SK-N-SH treated with all-trans-retinoic acid at 6 μM for 48 hours (cell line): ENCODE data around the gene TGIF2.

ENCODE experiments used
- ATAC-seq: fragments of 200-7000 bp; cut with Tn5 transposase; 3 replicates; pipeline ENCODE4 v1.9.1; 2020; ENCODE audit warnings: mild to moderate bottlenecking, moderate library complexity
- ARNTL ChIP-seq: fragments of 450-650 bp; formaldehyde crosslinking; IDR thresholded peaks from 2 replicates; pipeline ENCODE4 v1.5.0; 2020; ENCODE audit warnings: low read depth, mild to moderate bottlenecking, moderate library complexity, borderline replicate concordance
- BACH2 ChIP-seq: fragments of 250-450 bp; sonication (Bioruptor Pico); IDR thresholded peaks from 2 replicates; pipeline ENCODE4 v1.9.0; 2021; ENCODE audit warnings: mild to moderate bottlenecking, borderline replicate concordance
- CREB5 ChIP-seq: fragments of 250-450 bp; sonication (Bioruptor Pico); IDR thresholded peaks from 2 replicates; pipeline ENCODE4 v1.5.1; 2020; ENCODE audit warnings: low read depth, mild to moderate bottlenecking, moderate library complexity
- CSDC2 ChIP-seq: fragments of 250-450 bp; sonication (Bioruptor Pico); IDR thresholded peaks from 2 replicates; pipeline ENCODE4 v1.5.0; 2020; ENCODE audit warnings: mild to moderate bottlenecking, moderate library complexity
- CSRNP3 ChIP-seq: fragments of 250-450 bp; sonication (Bioruptor Pico); IDR thresholded peaks from 2 replicates; pipeline ENCODE4 v1.5.1; 2021; ENCODE audit warnings: mild to moderate bottlenecking, moderate library complexity
- ESRRG ChIP-seq: fragments of 250-450 bp; sonication (Bioruptor Pico); IDR thresholded peaks from 2 replicates; pipeline ENCODE4 v1.6.1; 2021; ENCODE audit warnings: mild to moderate bottlenecking
- GLIS3 ChIP-seq: fragments of 250-450 bp; sonication (Bioruptor Pico); IDR thresholded peaks from 2 replicates; pipeline ENCODE4 v1.5.0; 2020; ENCODE audit warnings: mild to moderate bottlenecking, moderate library complexity
- ISL1 ChIP-seq: fragments of 250-450 bp; sonication (Bioruptor Pico); IDR thresholded peaks from 2 replicates; pipeline ENCODE4 v2.1.2; 2022; ENCODE audit warnings: mild to moderate bottlenecking, moderate library complexity
- OSR1 ChIP-seq: fragments of 250-450 bp; sonication (Bioruptor Pico); IDR thresholded peaks from 2 replicates; pipeline ENCODE4 v1.8.0; 2022; ENCODE audit warnings: moderate library complexity, mild to moderate bottlenecking, inconsistent platforms
- PATZ1 ChIP-seq: fragments of 250-450 bp; sonication (Bioruptor Pico); IDR thresholded peaks from 2 replicates; pipeline ENCODE4 v1.8.0; 2020; ENCODE audit warnings: mild to moderate bottlenecking, moderate library complexity, borderline replicate concordance
- POU6F1 ChIP-seq: fragments of 250-450 bp; sonication (Bioruptor Pico); IDR thresholded peaks from 2 replicates; pipeline ENCODE4 v1.8.0; 2021; ENCODE audit warnings: low read depth, mild to moderate bottlenecking, moderate library complexity, borderline replicate concordance
- PPARA ChIP-seq: fragments of 250-450 bp; sonication (Bioruptor Pico); IDR thresholded peaks from 2 replicates; pipeline ENCODE4 v1.5.0; 2020; ENCODE audit warnings: mild to moderate bottlenecking, borderline replicate concordance
- SNAI2 ChIP-seq: fragments of 250-450 bp; sonication (Bioruptor Pico); IDR thresholded peaks from 2 replicates; pipeline ENCODE4 v1.5.0; 2020; ENCODE audit warnings: mild to moderate bottlenecking, moderate library complexity
- TCF4 ChIP-seq: fragments of 250-450 bp; sonication (Bioruptor Pico); IDR thresholded peaks from 2 replicates; pipeline ENCODE4 v1.8.0; 2021; ENCODE audit warnings: mild to moderate bottlenecking, moderate library complexity, borderline replicate concordance
- TOX ChIP-seq: fragments of 250-450 bp; sonication (Bioruptor Pico); IDR thresholded peaks from 2 replicates; pipeline ENCODE4 v1.8.0; 2021; ENCODE audit warnings: mild to moderate bottlenecking, moderate library complexity, borderline replicate concordance
- TSHZ2 ChIP-seq: fragments of 250-450 bp; sonication (Bioruptor Pico); IDR thresholded peaks from 2 replicates; pipeline ENCODE4 v1.5.0; 2020; ENCODE audit warnings: mild to moderate bottlenecking, moderate library complexity
- ZC3H10 ChIP-seq: fragments of 250-450 bp; sonication (Bioruptor Pico); IDR thresholded peaks from 2 replicates; pipeline ENCODE4 v1.5.1; 2021; ENCODE audit warnings: mild to moderate bottlenecking, moderate library complexity
- ZFP3 ChIP-seq: fragments of 250-450 bp; sonication (Bioruptor Pico); IDR thresholded peaks from 2 replicates; pipeline ENCODE4 v1.5.0; 2020; ENCODE audit warnings: mild to moderate bottlenecking, moderate library complexity
- ZFP30 ChIP-seq: fragments of 450-650 bp; formaldehyde crosslinking; IDR thresholded peaks from 2 replicates; pipeline ENCODE4 v1.5.0; 2022; ENCODE audit warnings: mild to moderate bottlenecking, moderate library complexity
- ZNF70 ChIP-seq: fragments of 450-650 bp; formaldehyde crosslinking; IDR thresholded peaks from 2 replicates; pipeline ENCODE4 v1.5.0; 2020; ENCODE audit warnings: mild to moderate bottlenecking, moderate library complexity
- ZNF8 ChIP-seq: fragments of 450-650 bp; formaldehyde crosslinking; IDR thresholded peaks from 2 replicates; pipeline ENCODE4 v1.5.0; 2020; ENCODE audit warnings: mild to moderate bottlenecking, moderate library complexity

TGIF2 gene

GRCh38 chr20:36569847-36570429 lies 3.5 kb upstream of the TGIF2 start:
- no peak for TF ChIP-seq ZNF70 (CRISPR knock-in tag)
- TF ChIP-seq OSR1, result no peak
- TF ChIP-seq, all 23 proteins: peak for 0
- ATAC-seq, result peak; percentile 73

- ATAC-seq, result no peak
- TF ChIP-seq ZFP30 (no peak), BACH2 (CRISPR knock-in tag) (no peak), PPARA (no peak), CSDC2 (CRISPR knock-in tag) (no peak), POU6F1 (CRISPR knock-in tag) (no peak), ZC3H10 (CRISPR knock-in tag) (no peak), ZNF70 (CRISPR knock-in tag) (no peak), TSHZ2 (CRISPR knock-in tag) (no peak), GLIS3 (CRISPR knock-in tag) (no peak), TCF4 (CRISPR knock-in tag) (no peak), SNAI2 (CRISPR knock-in tag) (no peak), ESRRG (no peak), ARNTL (CRISPR knock-in tag) (no peak), TOX (CRISPR knock-in tag) (no peak), CSRNP3 (CRISPR knock-in tag) (no peak), ZNF8 (CRISPR knock-in tag) (no peak), PATZ1 (CRISPR knock-in tag) (no peak), ISL1 (CRISPR knock-in tag) (no peak), ZFP3 (CRISPR knock-in tag) (no peak)
Measured at GRCh38 chr20:36571564-36572504, 1.6 kb upstream of the TGIF2 start.

GRCh38 chr20:36572701-36573102 lies 695 bp upstream of the TGIF2 start:
- no peak for ATAC-seq
- TF ChIP-seq CREB5 (CRISPR knock-in tag), result no peak
- TF ChIP-seq ARNTL (CRISPR knock-in tag), result no peak
- TF ChIP-seq ISL1 (CRISPR knock-in tag), result no peak
- TF ChIP-seq TCF4 (CRISPR knock-in tag), result no peak
- no peak for TF ChIP-seq PPARA
- no peak for TF ChIP-seq SNAI2 (CRISPR knock-in tag)
- no peak for TF ChIP-seq ZFP3 (CRISPR knock-in tag)
- no peak for TF ChIP-seq POU6F1 (CRISPR knock-in tag)
